OCI-LY7 (cell line): Measurements from ENCODE around the gene IP6K3. TPM values are rescaled to one million over a fixed set of nuclear protein-coding genes. Genes with fewer than 3 reads are reported as not detected.

Source experiments
- BruUV-seq: library from RNA; stranded (reverse); fragments of 400-500 nt; replicated peaks from 2 replicates; lab custom pipeline; 2021; lab: Mats Ljungman, UMichigan
- CTCF ChIA-PET: fragments of 300-600 bp; sonication (Branson Sonifier 250); formaldehyde crosslinking; loops from one replicate; lab custom pipeline; 2022; ENCODE audit warnings: antibody characterized with exemption; ENCODE audit not compliant: unreplicated experiment; lab: Charles Lee
- POLR2A ChIA-PET: fragments of 300-600 bp; sonication (Branson Sonifier 250); formaldehyde crosslinking; loops from one replicate; lab custom pipeline; 2022; ENCODE audit warnings: antibody characterized with exemption; lab: Charles Lee
- DNase-seq: peaks from one replicate; pipeline ENCODE4 v3.0.0-alpha.2; 2015; ENCODE audit warnings: low spot score
- H2AFZ ChIP-seq: fragments of 200-600 bp; sonication (generic), shearing (Covaris generic); 2 replicates; pipeline ENCODE4 v1.6.1; 2014; ENCODE audit warnings: mild to moderate bottlenecking, antibody characterized with exemption, low read length, moderate library complexity
- H3K27ac ChIP-seq: fragments of 200-600 bp; sonication (generic); 2 replicates; pipeline ENCODE4 v1.5.1; 2014; ENCODE audit warnings: mixed run types, low read depth, mild to moderate bottlenecking, moderate library complexity, low read length, inconsistent platforms; ENCODE audit not compliant: poor library complexity, severe bottlenecking
- H3K36me3 ChIP-seq: fragments of 200-600 bp; sonication (generic); 2 replicates; pipeline ENCODE4 v1.6.1; 2014; ENCODE audit warnings: mild to moderate bottlenecking, antibody characterized with exemption, low read length, moderate library complexity, mixed read lengths; ENCODE audit not compliant: insufficient read depth
- H3K4me1 ChIP-seq: fragments of 200-600 bp; sonication (generic); 2 replicates; pipeline ENCODE4 v1.5.1; 2014; ENCODE audit warnings: mild to moderate bottlenecking, low read length; ENCODE audit not compliant: insufficient read depth, poor library complexity, severe bottlenecking
- H3K4me2 ChIP-seq: fragments of 200-600 bp; sonication (generic); 2 replicates; pipeline ENCODE4 v1.6.1; 2014; ENCODE audit warnings: mild to moderate bottlenecking, low read length
- H3K4me3 ChIP-seq: fragments of 200-600 bp; sonication (generic); 2 replicates; pipeline ENCODE4 v1.5.1; 2014; ENCODE audit warnings: mild to moderate bottlenecking, low read depth, low read length; ENCODE audit not compliant: poor library complexity, severe bottlenecking
- H3K79me2 ChIP-seq: fragments of 200-600 bp; sonication (generic); 2 replicates; pipeline ENCODE4 v1.6.1; 2016; ENCODE audit warnings: low read depth, mild to moderate bottlenecking, low read length, moderate library complexity, mixed read lengths; ENCODE audit not compliant: insufficient read depth
- H3K9me2 ChIP-seq: fragments of 200-600 bp; sonication (generic); 2 replicates; pipeline ENCODE4 v1.6.1; 2016; ENCODE audit warnings: mild to moderate bottlenecking, low read length, mixed read lengths; ENCODE audit not compliant: insufficient read depth
- H3K9me3 ChIP-seq: fragments of 200-600 bp; sonication (generic); 2 replicates; pipeline ENCODE4 v1.6.1; 2014; ENCODE audit warnings: mild to moderate bottlenecking, mixed run types, low read length, mixed read lengths
- H4K20me1 ChIP-seq: fragments of 200-600 bp; sonication (generic); 2 replicates; pipeline ENCODE4 v1.6.1; 2014; ENCODE audit warnings: mild to moderate bottlenecking, antibody characterized with exemption, low read length, moderate library complexity, mixed read lengths; ENCODE audit not compliant: insufficient read depth
- CTCF ChIP-seq: fragments of 200-600 bp; sonication (generic); conservative IDR thresholded peaks from 2 replicates; pipeline ENCODE4 v1.5.1; 2014; ENCODE audit warnings: mild to moderate bottlenecking, antibody characterized with exemption, low read length, moderate library complexity, mixed read lengths
- EZH2phosphoT487 ChIP-seq: fragments of 200-600 bp; sonication (generic); IDR thresholded peaks from 2 replicates; pipeline ENCODE4 v1.6.1; 2018; ENCODE audit warnings: low read depth, borderline replicate concordance, mild to moderate bottlenecking, mixed run types, antibody characterized with exemption, low read length, moderate library complexity, mixed read lengths
- intact Hi-C: fragments of 100-400 bp; cut with micrococcal nuclease; formaldehyde crosslinking; loops from one replicate; pipeline ENCODE4 v1.10.0; 2022; ENCODE audit not compliant: unreplicated experiment
- total RNA-seq, 2 experiments: library from RNA; depleted of rRNA in 1 of 2; stranded (reverse); fragments of >200 nt in 1 of 2; shearing (Covaris generic) in 1 of 2; gene quantifications; 2 replicates each; pipeline ENCODE4 v1.2.3, GENCODE V29; 2014 to 2022

IP6K3 gene
- total RNA-seq, 2 experiments from 2014 or later = not detected

GRCh38 chr6:33786736-33787135 lies 40.0 kb upstream of the IP6K3 start:
- ChIA-PET POLR2A (interaction anchor here (1.3 kb wide), 1 partner anchor 76 kb away, joined by 4 read pairs; the partner anchor contains the start of gene UQCC2), CTCF (no interaction called here)
- peaks cover 14% of the 10 kb centered on the region; the same call in 1 of the 2 replicates for H4K20me1 ChIP-seq
- no peak for TF ChIP-seq EZH2phosphoT487
- TF ChIP-seq CTCF = no peak
- H3K9me3 ChIP-seq = no peaks in the 10 kb centered on the region
- H3K4me1 ChIP-seq = peaks cover 23% of the 10 kb centered on the region
- intact Hi-C loops = loop anchor here (5.0 kb wide), 1 partner anchor 366 kb away; no protein-coding TSS in a partner anchor
- DNase-seq = no peak
- H3K4me3 ChIP-seq = peak overlapping the region; percentile 18
- no peaks in the 10 kb centered on the region for H3K9me2 ChIP-seq
- peak overlapping the region; percentile 69 for H3K4me2 ChIP-seq
- BruUV-seq = no TSS peak
- H3K36me3 ChIP-seq = peaks cover 49% of the 10 kb centered on the region
- no peak overlapping the region for H2AFZ ChIP-seq
- no peak overlapping the region for H3K27ac ChIP-seq
- H3K79me2 ChIP-seq = peaks cover 20% of the 10 kb centered on the region; the same call in 1 of the 2 replicates

- Histone ChIP-seq H3K36me3 (peaks cover 58% of the 10 kb centered on the region), H3K9me3 (no peaks in the 10 kb centered on the region), H3K4me3 (no peak overlapping the region), H3K4me1 (peaks cover 23% of the 10 kb centered on the region), H2AFZ (no peak overlapping the region), H4K20me1 (peaks cover 14% of the 10 kb centered on the region; the same call in 1 of the 2 replicates), H3K79me2 (peaks cover 20% of the 10 kb centered on the region; the same call in 1 of the 2 replicates), H3K9me2 (no peaks in the 10 kb centered on the region), H3K27ac (no peak overlapping the region), H3K4me2 (peak overlapping the region; percentile 69; the same call in 1 of the 2 replicates)
- intact Hi-C loops = loop anchor here (5.0 kb wide), 1 partner anchor 367 kb away; no protein-coding TSS in a partner anchor
- BruUV-seq = no TSS peak
- TF ChIP-seq EZH2phosphoT487 (no peak), CTCF (no peak)
- POLR2A ChIA-PET = no interaction called here
- CTCF ChIA-PET = no interaction called here
- DNase-seq = no peak
These were observed 39.1 kb upstream of the IP6K3 start for GRCh38 chr6:33785778-33786177.

GRCh38 chr6:33784787-33785186 lies 38.1 kb upstream of the IP6K3 start:
- TF ChIP-seq CTCF (no peak), EZH2phosphoT487 (no peak)
- BruUV-seq = no TSS peak
- ChIA-PET CTCF (no interaction called here), POLR2A (no interaction called here)
- Histone ChIP-seq H3K4me3 (no peak overlapping the region), H3K4me1 (peaks cover 23% of the 10 kb centered on the region), H3K4me2 (no peak overlapping the region), H3K9me3 (no peaks in the 10 kb centered on the region), H3K9me2 (no peaks in the 10 kb centered on the region), H3K27ac (no peak overlapping the region), H3K79me2 (peaks cover 20% of the 10 kb centered on the region; the same call in 1 of the 2 replicates), H4K20me1 (peaks cover 14% of the 10 kb centered on the region; the same call in 1 of the 2 replicates), H2AFZ (no peak overlapping the region), H3K36me3 (peaks cover 68% of the 10 kb centered on the region)
- no peak for DNase-seq
- intact Hi-C loops = loop anchor here (5.0 kb wide), 1 partner anchor 368 kb away; no protein-coding TSS in a partner anchor
